AG04449 (cell line): Measurements from ENCODE around the gene ANKS3.
A peak's percentile ranks its signal among the peaks of the same experiment; 100 is the strongest.
"Not testable (repeated sequence)": the region's sequence is repeated elsewhere in the genome, so short reads cannot be mapped to it uniquely, and the experiment has no call there.

Experiments used
- CTCF ChIA-PET: fragments of 350-600 bp; formaldehyde crosslinking; extraction: SDS; loops from one replicate; lab custom pipeline; 2021; ENCODE audit warnings: antibody characterized with exemption; lab: Yijun Ruan, JAX
- POLR2A ChIA-PET: fragments of 400-600, 350-600 bp; formaldehyde crosslinking; extraction: SDS; loops from one replicate; lab custom pipeline; 2020; ENCODE audit warnings: antibody characterized with exemption, inconsistent platforms; lab: Yijun Ruan, JAX
- DNase-seq: peaks from one replicate; pipeline ENCODE4 v3.0.0-alpha.2; 2010; ENCODE audit warnings: low read depth, low spot score
- H3K4me3 ChIP-seq: 2 replicates; pipeline ENCODE4 v1.5.1; 2011; ENCODE audit warnings: low read depth, mild to moderate bottlenecking, control low read depth, low read length
- CTCF ChIP-seq: IDR thresholded peaks from one replicate; pipeline ENCODE4 v1.5.1; 2011; ENCODE audit warnings: mild to moderate bottlenecking, moderate library complexity, low read length, control low read depth, inconsistent platforms; ENCODE audit not compliant: insufficient read depth; ENCODE audit errors: missing control alignments

Gene ANKS3

GRCh38 chr16:4744555-4745273 is 10.6 kb upstream of the ANKS3 start:
- no peak for TF ChIP-seq CTCF
- ChIA-PET POLR2A (interaction anchor here (4.1 kb wide), 1 partner anchor 10 kb away, joined by 15 read pairs; the partner anchor contains the start of genes ANKS3 and DNAAF8), CTCF (interaction anchor here (0.5 to 0.9 kb wide), 2 partner anchors 10 to 209 kb away, joined by 3 read pairs; partner anchors contain the start of gene DNAAF8)
- DNase-seq, result no peak
- no peak overlapping the region for H3K4me3 ChIP-seq

GRCh38 chr16:4743226-4743878 is 9.3 kb upstream of the ANKS3 start:
- DNase-seq, result no peak
- TF ChIP-seq CTCF, result no peak
- CTCF ChIA-PET, result no interaction called here
- POLR2A ChIA-PET, result interaction anchor here (1.3 kb wide), 1 partner anchor 9 kb away, joined by 3 read pairs; the partner anchor contains the start of genes ANKS3 and DNAAF8
- no peak overlapping the region for H3K4me3 ChIP-seq

GRCh38 chr16:4738370-4738769 is 4.3 kb upstream of the ANKS3 start:
- CTCF ChIA-PET, H3K4me3 ChIP-seq, DNase-seq, POLR2A ChIA-PET: not testable (repeated sequence)

- DNase-seq, result no peak
- no peak for TF ChIP-seq CTCF
- H3K4me3 ChIP-seq, result no peak overlapping the region
- POLR2A ChIA-PET, result no interaction called here
- CTCF ChIA-PET, result no interaction called here
Observed at GRCh38 chr16:4737545-4737944, 3.5 kb upstream of the ANKS3 start.

- TF ChIP-seq CTCF, result no peak
- no peak for DNase-seq
- ChIA-PET CTCF (no interaction called here), POLR2A (no interaction called here)
- H3K4me3 ChIP-seq, result no peak overlapping the region
Observed at GRCh38 chr16:4736546-4736945, 2.5 kb upstream of the ANKS3 start.

- TF ChIP-seq CTCF, result no peak
- ChIA-PET CTCF (interaction anchor here (0.9 to 2.4 kb wide), 7 partner anchors 9 to 223 kb away, joined by 3 to 8 read pairs (median 3); partner anchors contain the start of genes MGRN1, SEC14L5 and ZNF500), POLR2A (interaction anchor here (0.8 to 2.1 kb wide), 9 partner anchors 8 to 119 kb away, joined by 3 to 15 read pairs (median 6); partner anchors contain the start of genes NUDT16L1, ROGDI and ZNF500)
- no peak for DNase-seq
- H3K4me3 ChIP-seq, result peak overlapping the region; percentile 97
Observed at GRCh38 chr16:4734730-4735535, 862 bp upstream of the ANKS3 start.
